HepG2 (cell line): ENCODE data around the gene CLCN2. TPM values are rescaled to one million over a fixed set of nuclear protein-coding genes. Genes with fewer than 3 reads are reported as not detected.

Experiments
- EP300 ChIP-seq, 3 experiments: sonication (generic) in 1 of 3; formaldehyde crosslinking in 1 of 3; IDR thresholded peaks; 2 replicates each; pipeline versions ENCODE4 v1.5.1 to v1.6.1; 2011 to 2020; ENCODE audit warnings: low read depth in 2 of 3, low read length in 2 of 3, borderline replicate concordance in 1 of 3, improper control_type of control experiment in 1 of 3, mild to moderate bottlenecking in 1 of 3, missing genetic modification reagents in 1 of 3, moderate library complexity in 1 of 3
- FLYWCH1 ChIP-seq: sonication (generic); formaldehyde crosslinking; IDR thresholded peaks from 2 replicates; pipeline ENCODE4 v1.8.1; 2023; ENCODE audit warnings: mild to moderate bottlenecking, missing genetic modification reagents
- FOXA1 ChIP-seq, 2 experiments: fragments of 450-650 bp in 1 of 2; sonication (generic) in 1 of 2; formaldehyde crosslinking in 1 of 2; IDR thresholded peaks; 2 replicates each; pipeline versions ENCODE4 v1.4.0 to v1.6.1; 2016 to 2020; ENCODE audit warnings: missing genetic modification reagents in 1 of 2
- GZF1 ChIP-seq: sonication (generic); formaldehyde crosslinking; IDR thresholded peaks from 2 replicates; pipeline ENCODE4 v1.5.1; 2020; ENCODE audit warnings: mild to moderate bottlenecking, missing genetic modification reagents
- POLR2AphosphoS2 ChIP-seq: IDR thresholded peaks from 2 replicates; pipeline ENCODE4 v1.6.1; 2011; ENCODE audit warnings: low read depth, low read length, improper control_type of control experiment
- PPARG ChIP-seq: conservative IDR thresholded peaks from 2 replicates; pipeline ENCODE4 v1.6.1; 2016; ENCODE audit warnings: missing biosample characterization, missing genetic modification reagents
- ZBTB20 ChIP-seq: sonication (generic); formaldehyde crosslinking; IDR thresholded peaks from 2 replicates; pipeline ENCODE4 v1.8.1; 2023; ENCODE audit warnings: missing genetic modification reagents, low read depth, mild to moderate bottlenecking, borderline replicate concordance
- ZNF263 ChIP-seq: sonication (generic); formaldehyde crosslinking; IDR thresholded peaks from 2 replicates; pipeline ENCODE4 v1.4.0; 2020; ENCODE audit warnings: missing genetic modification reagents
- ZNF326 ChIP-seq: sonication (generic); formaldehyde crosslinking; IDR thresholded peaks from 2 replicates; pipeline ENCODE4 v1.4.0; 2020; ENCODE audit warnings: missing genetic modification reagents, borderline replicate concordance
- ZNF501 ChIP-seq: sonication (generic); formaldehyde crosslinking; IDR thresholded peaks from 2 replicates; pipeline ENCODE4 v1.5.1; 2020; ENCODE audit warnings: mild to moderate bottlenecking, moderate library complexity, missing genetic modification reagents
- polyA plus RNA-seq, 8 experiments: library from polyadenylated mRNA; depleted of rRNA in 3 of 8; stranded (reverse) in 7 of 8; unstranded in 1 of 8; fragments of >200 nt; fragmentation: Illumina TruSeq in 4 of 8; extraction: Trizol in 4 of 8; gene quantifications; 2 replicates each; pipeline versions ENCODE4 v1.2.1 to v1.2.3, GENCODE V29; 2011 to 2016; ENCODE audit warnings: low read depth in 4 of 8, missing spikeins in 1 of 8, mixed read lengths in 1 of 8; ENCODE audit not compliant: insufficient read depth in 1 of 8
- total RNA-seq, 5 experiments: library from RNA; depleted of rRNA; stranded (reverse); fragments of >200 nt; fragmentation: Illumina TruSeq; extraction: Trizol; gene quantifications; 2 replicates each; pipeline ENCODE4 v1.2.3, GENCODE V29; 2016; ENCODE audit warnings: low read depth in 1 of 5
- TF ChIP-seq, protein P1 (sequence below): sonication (generic); formaldehyde crosslinking; IDR thresholded peaks from 2 replicates; pipeline ENCODE4 v1.5.1; 2020; ENCODE audit warnings: mild to moderate bottlenecking, missing genetic modification reagents, borderline replicate concordance
- TF ChIP-seq, protein P2 (sequence below): sonication (generic); formaldehyde crosslinking; conservative IDR thresholded peaks from 2 replicates; pipeline ENCODE4 v1.4.0; 2020; ENCODE audit warnings: mild to moderate bottlenecking, missing genetic modification reagents, moderate library complexity
- TF ChIP-seq, protein P3 (sequence below): sonication (generic); formaldehyde crosslinking; IDR thresholded peaks from 2 replicates; pipeline ENCODE4 v1.4.0; 2020; ENCODE audit warnings: mild to moderate bottlenecking, missing genetic modification reagents, borderline replicate concordance
- TF ChIP-seq, protein P4 (sequence below): sonication (generic); formaldehyde crosslinking; IDR thresholded peaks from 2 replicates; pipeline ENCODE4 v1.4.0; 2020; ENCODE audit warnings: mild to moderate bottlenecking, missing genetic modification reagents
- TF ChIP-seq, protein P5 (sequence below): sonication (generic); formaldehyde crosslinking; IDR thresholded peaks from 2 replicates; pipeline ENCODE4 v1.8.1; 2023; ENCODE audit warnings: mild to moderate bottlenecking, inconsistent platforms, moderate library complexity, missing genetic modification reagents, borderline replicate concordance

Gene CLCN2
- total and polyA plus RNA-seq, 2 of the 13 experiments (the other 11 are each of a cell fraction or from before 2014, with no cell fraction given), result 11.4 to 13.5 TPM

DNA sequence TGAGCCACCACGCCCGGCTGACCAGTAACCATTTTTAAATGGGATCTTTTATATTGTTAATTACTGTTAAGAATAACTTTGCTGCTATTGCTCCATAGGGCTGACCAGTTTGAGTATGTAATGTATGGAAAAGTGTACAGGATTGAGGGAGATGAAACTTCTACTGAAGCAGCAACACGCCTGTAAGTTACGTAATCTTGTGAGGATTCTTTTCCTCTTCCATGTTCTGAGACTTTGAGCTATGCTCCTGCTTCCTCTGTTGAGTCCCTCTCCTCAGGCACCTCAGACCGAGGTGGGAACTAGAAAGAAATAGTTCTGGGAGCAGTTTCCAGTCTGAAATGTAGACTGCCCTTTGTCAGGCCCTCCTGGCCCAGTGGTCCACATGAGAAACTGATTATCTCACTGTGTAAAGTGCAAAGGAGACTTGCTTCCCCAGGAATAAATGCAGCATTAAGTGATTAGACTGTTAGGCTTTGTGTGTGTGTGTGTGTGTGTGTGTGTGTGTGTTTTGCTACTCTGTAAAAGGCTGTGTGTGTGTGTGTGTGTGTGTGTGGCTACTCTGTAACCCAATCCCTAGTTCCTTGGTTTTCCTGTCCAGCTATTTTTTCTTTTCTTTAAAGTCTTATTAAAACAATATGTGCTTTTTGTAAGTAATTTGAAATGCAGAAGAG is 5.3 kb upstream of the CLCN2 start (continued):
- TF ChIP-seq, protein P1, sequence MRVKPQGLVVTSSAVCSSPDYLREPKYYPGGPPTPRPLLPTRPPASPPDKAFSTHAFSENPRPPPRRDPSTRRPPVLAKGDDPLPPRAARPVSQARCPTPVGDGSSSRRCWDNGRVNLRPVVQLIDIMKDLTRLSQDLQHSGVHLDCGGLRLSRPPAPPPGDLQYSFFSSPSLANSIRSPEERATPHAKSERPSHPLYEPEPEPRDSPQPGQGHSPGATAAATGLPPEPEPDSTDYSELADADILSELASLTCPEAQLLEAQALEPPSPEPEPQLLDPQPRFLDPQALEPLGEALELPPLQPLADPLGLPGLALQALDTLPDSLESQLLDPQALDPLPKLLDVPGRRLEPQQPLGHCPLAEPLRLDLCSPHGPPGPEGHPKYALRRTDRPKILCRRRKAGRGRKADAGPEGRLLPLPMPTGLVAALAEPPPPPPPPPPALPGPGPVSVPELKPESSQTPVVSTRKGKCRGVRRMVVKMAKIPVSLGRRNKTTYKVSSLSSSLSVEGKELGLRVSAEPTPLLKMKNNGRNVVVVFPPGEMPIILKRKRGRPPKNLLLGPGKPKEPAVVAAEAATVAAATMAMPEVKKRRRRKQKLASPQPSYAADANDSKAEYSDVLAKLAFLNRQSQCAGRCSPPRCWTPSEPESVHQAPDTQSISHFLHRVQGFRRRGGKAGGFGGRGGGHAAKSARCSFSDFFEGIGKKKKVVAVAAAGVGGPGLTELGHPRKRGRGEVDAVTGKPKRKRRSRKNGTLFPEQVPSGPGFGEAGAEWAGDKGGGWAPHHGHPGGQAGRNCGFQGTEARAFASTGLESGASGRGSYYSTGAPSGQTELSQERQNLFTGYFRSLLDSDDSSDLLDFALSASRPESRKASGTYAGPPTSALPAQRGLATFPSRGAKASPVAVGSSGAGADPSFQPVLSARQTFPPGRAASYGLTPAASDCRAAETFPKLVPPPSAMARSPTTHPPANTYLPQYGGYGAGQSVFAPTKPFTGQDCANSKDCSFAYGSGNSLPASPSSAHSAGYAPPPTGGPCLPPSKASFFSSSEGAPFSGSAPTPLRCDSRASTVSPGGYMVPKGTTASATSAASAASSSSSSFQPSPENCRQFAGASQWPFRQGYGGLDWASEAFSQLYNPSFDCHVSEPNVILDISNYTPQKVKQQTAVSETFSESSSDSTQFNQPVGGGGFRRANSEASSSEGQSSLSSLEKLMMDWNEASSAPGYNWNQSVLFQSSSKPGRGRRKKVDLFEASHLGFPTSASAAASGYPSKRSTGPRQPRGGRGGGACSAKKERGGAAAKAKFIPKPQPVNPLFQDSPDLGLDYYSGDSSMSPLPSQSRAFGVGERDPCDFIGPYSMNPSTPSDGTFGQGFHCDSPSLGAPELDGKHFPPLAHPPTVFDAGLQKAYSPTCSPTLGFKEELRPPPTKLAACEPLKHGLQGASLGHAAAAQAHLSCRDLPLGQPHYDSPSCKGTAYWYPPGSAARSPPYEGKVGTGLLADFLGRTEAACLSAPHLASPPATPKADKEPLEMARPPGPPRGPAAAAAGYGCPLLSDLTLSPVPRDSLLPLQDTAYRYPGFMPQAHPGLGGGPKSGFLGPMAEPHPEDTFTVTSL, result no peak
- TF ChIP-seq ZBTB20 (no peak), EP300 (IDR thresholded peaks at IDR 0.05; ENCODE audit: low read depth in 2 of 2, low read length in 2 of 2) (0 out of 4 replicates have a peak, but pooled peaks of 1 of the 2 experiments have one; percentile 28), EP300 (CRISPR knock-in tag; IDR thresholded peaks at IDR 0.05; ENCODE audit: borderline replicate concordance) (no peak), POLR2AphosphoS2 (no peak), ZNF501 (CRISPR knock-in tag) (no peak), FOXA1 (IDR thresholded peaks at IDR 0.05) (no peak), FOXA1 (CRISPR knock-in tag; IDR thresholded peaks at IDR 0.05) (peak; percentile 39; the same call in 1 of the 2 replicates), FLYWCH1 (CRISPR knock-in tag) (no peak), ZNF326 (CRISPR knock-in tag) (no peak), PPARG (CRISPR knock-in tag) (no peak), ZNF263 (CRISPR knock-in tag) (no peak), GZF1 (CRISPR knock-in tag) (no peak)
- TF ChIP-seq, protein P2, sequence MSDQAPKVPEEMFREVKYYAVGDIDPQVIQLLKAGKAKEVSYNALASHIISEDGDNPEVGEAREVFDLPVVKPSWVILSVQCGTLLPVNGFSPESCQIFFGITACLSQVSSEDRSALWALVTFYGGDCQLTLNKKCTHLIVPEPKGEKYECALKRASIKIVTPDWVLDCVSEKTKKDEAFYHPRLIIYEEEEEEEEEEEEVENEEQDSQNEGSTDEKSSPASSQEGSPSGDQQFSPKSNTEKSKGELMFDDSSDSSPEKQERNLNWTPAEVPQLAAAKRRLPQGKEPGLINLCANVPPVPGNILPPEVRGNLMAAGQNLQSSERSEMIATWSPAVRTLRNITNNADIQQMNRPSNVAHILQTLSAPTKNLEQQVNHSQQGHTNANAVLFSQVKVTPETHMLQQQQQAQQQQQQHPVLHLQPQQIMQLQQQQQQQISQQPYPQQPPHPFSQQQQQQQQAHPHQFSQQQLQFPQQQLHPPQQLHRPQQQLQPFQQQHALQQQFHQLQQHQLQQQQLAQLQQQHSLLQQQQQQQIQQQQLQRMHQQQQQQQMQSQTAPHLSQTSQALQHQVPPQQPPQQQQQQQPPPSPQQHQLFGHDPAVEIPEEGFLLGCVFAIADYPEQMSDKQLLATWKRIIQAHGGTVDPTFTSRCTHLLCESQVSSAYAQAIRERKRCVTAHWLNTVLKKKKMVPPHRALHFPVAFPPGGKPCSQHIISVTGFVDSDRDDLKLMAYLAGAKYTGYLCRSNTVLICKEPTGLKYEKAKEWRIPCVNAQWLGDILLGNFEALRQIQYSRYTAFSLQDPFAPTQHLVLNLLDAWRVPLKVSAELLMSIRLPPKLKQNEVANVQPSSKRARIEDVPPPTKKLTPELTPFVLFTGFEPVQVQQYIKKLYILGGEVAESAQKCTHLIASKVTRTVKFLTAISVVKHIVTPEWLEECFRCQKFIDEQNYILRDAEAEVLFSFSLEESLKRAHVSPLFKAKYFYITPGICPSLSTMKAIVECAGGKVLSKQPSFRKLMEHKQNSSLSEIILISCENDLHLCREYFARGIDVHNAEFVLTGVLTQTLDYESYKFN (CRISPR knock-in tag), result peak; percentile 60
- TF ChIP-seq, protein P3, sequence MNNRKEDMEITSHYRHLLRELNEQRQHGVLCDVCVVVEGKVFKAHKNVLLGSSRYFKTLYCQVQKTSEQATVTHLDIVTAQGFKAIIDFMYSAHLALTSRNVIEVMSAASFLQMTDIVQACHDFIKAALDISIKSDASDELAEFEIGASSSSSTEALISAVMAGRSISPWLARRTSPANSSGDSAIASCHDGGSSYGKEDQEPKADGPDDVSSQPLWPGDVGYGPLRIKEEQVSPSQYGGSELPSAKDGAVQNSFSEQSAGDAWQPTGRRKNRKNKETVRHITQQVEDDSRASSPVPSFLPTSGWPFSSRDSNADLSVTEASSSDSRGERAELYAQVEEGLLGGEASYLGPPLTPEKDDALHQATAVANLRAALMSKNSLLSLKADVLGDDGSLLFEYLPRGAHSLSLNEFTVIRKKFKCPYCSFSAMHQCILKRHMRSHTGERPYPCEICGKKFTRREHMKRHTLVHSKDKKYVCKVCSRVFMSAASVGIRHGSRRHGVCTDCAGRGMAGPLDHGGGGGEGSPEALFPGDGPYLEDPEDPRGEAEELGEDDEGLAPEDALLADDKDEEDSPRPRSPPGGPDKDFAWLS (CRISPR knock-in tag), result no peak
- TF ChIP-seq, protein P4, sequence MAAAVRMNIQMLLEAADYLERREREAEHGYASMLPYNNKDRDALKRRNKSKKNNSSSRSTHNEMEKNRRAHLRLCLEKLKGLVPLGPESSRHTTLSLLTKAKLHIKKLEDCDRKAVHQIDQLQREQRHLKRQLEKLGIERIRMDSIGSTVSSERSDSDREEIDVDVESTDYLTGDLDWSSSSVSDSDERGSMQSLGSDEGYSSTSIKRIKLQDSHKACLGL (CRISPR knock-in tag), result no peak
- TF ChIP-seq, protein P5, sequence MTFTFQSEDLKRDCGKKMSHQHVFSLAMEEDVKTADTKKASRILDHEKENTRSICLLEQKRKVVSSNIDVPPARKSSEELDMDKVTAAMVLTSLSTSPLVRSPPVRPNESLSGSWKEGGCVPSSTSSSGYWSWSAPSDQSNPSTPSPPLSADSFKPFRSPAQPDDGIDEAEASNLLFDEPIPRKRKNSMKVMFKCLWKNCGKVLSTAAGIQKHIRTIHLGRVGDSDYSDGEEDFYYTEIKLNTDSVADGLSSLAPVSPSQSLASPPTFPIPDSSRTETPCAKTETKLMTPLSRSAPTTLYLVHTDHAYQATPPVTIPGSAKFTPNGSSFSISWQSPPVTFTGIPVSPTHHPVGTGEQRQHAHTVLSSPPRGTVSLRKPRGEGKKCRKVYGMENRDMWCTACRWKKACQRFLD, result no peak
